Brain microvascular endothelial cell (primary cell): ENCODE data around the gene CPS1.
A peak's percentile ranks its signal among the peaks of the same experiment; 100 is the strongest.

Source experiments
- DNase-seq: peaks from one replicate; pipeline ENCODE4 v3.0.0-alpha.2; 2020
- H3K27ac ChIP-seq: fragments of 250-450 bp; sonication (Bioruptor Pico); 2 replicates; pipeline ENCODE4 v1.5.1; 2020; ENCODE audit warnings: mild to moderate bottlenecking, moderate library complexity
- H3K27me3 ChIP-seq: fragments of 250-450 bp; sonication (Bioruptor Pico); replicated peaks from 2 replicates; pipeline ENCODE4 v1.5.1; 2020; ENCODE audit warnings: mild to moderate bottlenecking
- H3K36me3 ChIP-seq: fragments of 250-450 bp; sonication (Bioruptor Pico); replicated peaks from 2 replicates; pipeline ENCODE4 v1.5.1; 2020; ENCODE audit warnings: mild to moderate bottlenecking
- H3K4me3 ChIP-seq: 2 replicates; pipeline ENCODE4 v1.5.1; 2011; ENCODE audit warnings: low read depth, mild to moderate bottlenecking, control low read depth, low read length, moderate library complexity
- CTCF ChIP-seq: IDR thresholded peaks from 2 replicates; pipeline ENCODE4 v1.5.1; 2011; ENCODE audit warnings: low read depth, mild to moderate bottlenecking, moderate library complexity, low read length, control low read depth, inconsistent platforms; ENCODE audit errors: missing control alignments
- in situ Hi-C: cut with HindIII; loops from 2 replicates; pipeline ENCODE4 v1.10.0; 2017; ENCODE audit warnings: low sequenced_read_pairs, low pct_ligation_motif_present

Gene CPS1

GRCh38 chr2:210593166-210593565 lies 36.8 kb downstream of the CPS1 start:
- Histone ChIP-seq H3K4me3 (no peak overlapping the region), H3K36me3 (no peaks in the 10 kb centered on the region), H3K27ac (no peak overlapping the region), H3K27me3 (no peaks in the 10 kb centered on the region)
- TF ChIP-seq CTCF: no peak
- in situ Hi-C loops: no loop called here
- DNase-seq: peak; percentile 66

GRCh38 chr2:210598219-210598618 lies 41.8 kb downstream of the CPS1 start:
- in situ Hi-C loops: no loop called here

GRCh38 chr2:210599476-210599875 lies 43.1 kb downstream of the CPS1 start:
- no peaks in the 10 kb centered on the region for H3K27me3 ChIP-seq
- H3K4me3 ChIP-seq: no peak overlapping the region
- in situ Hi-C loops: no loop called here
- no peak for DNase-seq
- no peak for TF ChIP-seq CTCF
- no peak overlapping the region for H3K27ac ChIP-seq
- no peaks in the 10 kb centered on the region for H3K36me3 ChIP-seq

More at GRCh38 chr2:210598219-210598618, 41.8 kb downstream of the CPS1 start:
- no peak for DNase-seq
- Histone ChIP-seq H3K27me3 (no peaks in the 10 kb centered on the region), H3K36me3 (no peaks in the 10 kb centered on the region), H3K27ac (no peak overlapping the region), H3K4me3 (no peak overlapping the region)
- no peak for TF ChIP-seq CTCF

- Histone ChIP-seq H3K27ac (no peak overlapping the region), H3K27me3 (no peaks in the 10 kb centered on the region), H3K4me3 (no peak overlapping the region), H3K36me3 (no peaks in the 10 kb centered on the region)
- no peak for TF ChIP-seq CTCF
- no peak for DNase-seq
- in situ Hi-C loops: no loop called here
Measured at GRCh38 chr2:210604666-210605065, 48.3 kb downstream of the CPS1 start.

GRCh38 chr2:210606001-210606400 lies 49.6 kb downstream of the CPS1 start:
- Histone ChIP-seq H3K36me3 (no peaks in the 10 kb centered on the region), H3K4me3 (no peak overlapping the region), H3K27me3 (no peaks in the 10 kb centered on the region), H3K27ac (no peak overlapping the region)
- no peak for TF ChIP-seq CTCF
- in situ Hi-C loops: no loop called here
- DNase-seq: no peak

- no peak for DNase-seq
- no peaks in the 10 kb centered on the region for H3K36me3 ChIP-seq
- H3K27ac ChIP-seq: no peak overlapping the region
- no peaks in the 10 kb centered on the region for H3K27me3 ChIP-seq
- no peak for TF ChIP-seq CTCF
- in situ Hi-C loops: no loop called here
- H3K4me3 ChIP-seq: no peak overlapping the region
Measured at GRCh38 chr2:210611466-210611865, 55.1 kb downstream of the CPS1 start.
